ENCODE results near the gene SKI.

GRCh38 chr1:2249559-2249906, 21.4 kb downstream of the SKI start:
- TF ChIP-seq POLR2A (IDR thresholded peaks at IDR 0.05): no peak
- TF ChIP-seq, protein P1, sequence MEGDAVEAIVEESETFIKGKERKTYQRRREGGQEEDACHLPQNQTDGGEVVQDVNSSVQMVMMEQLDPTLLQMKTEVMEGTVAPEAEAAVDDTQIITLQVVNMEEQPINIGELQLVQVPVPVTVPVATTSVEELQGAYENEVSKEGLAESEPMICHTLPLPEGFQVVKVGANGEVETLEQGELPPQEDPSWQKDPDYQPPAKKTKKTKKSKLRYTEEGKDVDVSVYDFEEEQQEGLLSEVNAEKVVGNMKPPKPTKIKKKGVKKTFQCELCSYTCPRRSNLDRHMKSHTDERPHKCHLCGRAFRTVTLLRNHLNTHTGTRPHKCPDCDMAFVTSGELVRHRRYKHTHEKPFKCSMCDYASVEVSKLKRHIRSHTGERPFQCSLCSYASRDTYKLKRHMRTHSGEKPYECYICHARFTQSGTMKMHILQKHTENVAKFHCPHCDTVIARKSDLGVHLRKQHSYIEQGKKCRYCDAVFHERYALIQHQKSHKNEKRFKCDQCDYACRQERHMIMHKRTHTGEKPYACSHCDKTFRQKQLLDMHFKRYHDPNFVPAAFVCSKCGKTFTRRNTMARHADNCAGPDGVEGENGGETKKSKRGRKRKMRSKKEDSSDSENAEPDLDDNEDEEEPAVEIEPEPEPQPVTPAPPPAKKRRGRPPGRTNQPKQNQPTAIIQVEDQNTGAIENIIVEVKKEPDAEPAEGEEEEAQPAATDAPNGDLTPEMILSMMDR (IDR thresholded peaks at IDR 0.05): no peak
